Measurements from ENCODE around the gene MRPS27.

DNA sequence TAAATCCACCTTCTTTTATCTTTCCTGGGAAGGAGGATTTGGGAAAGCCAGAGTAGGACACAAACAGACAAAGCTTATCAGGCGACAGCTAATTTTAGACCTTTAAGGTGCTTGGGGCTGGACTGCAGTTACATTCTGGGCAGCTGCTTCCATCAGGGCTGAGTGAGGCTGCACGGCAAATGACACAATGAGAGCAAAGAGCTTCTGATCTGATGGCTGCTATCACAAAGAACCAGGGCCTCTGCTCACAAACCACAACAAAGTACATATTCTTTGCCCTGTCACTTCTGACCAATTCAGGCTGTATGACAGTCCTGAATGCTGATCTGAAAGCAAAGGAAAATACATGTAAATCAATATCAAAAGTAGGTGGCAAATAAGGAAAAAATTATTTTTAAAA is 93.1 kb downstream of the MRPS27 start:
- TF ChIP-seq EZH2 (IDR thresholded peaks at IDR 0.05; ENCODE audit: insufficient read depth, poor library complexity, severe bottlenecking) (no peak), EZH2phosphoT487 (IDR thresholded peaks at IDR 0.05; ENCODE audit: insufficient read depth, low read depth) (no peak)

Measured in GM23248 (cell line).